K562 (cell line): ENCODE measurements around the gene HSPB1. TPM values are rescaled to one million over a fixed set of nuclear protein-coding genes. Genes with fewer than 3 reads are reported as not detected.
A peak's percentile ranks its signal among the peaks of the same experiment; 100 is the strongest.

ENCODE experiments used
- BRCA1 ChIP-seq, 2 experiments: fragments of 450-650 bp in 1 of 2; sonication (generic) in 1 of 2; formaldehyde crosslinking in 1 of 2; IDR thresholded peaks; 2 replicates each; pipeline versions ENCODE4 v1.5.0 to v1.6.1; 2017 to 2020; ENCODE audit warnings: mild to moderate bottlenecking in 1 of 2, missing genetic modification reagents in 1 of 2
- CHCHD3 ChIP-seq: fragments of 250-450 bp; sonication (Bioruptor Pico); IDR thresholded peaks from 2 replicates; pipeline ENCODE4 v2.1.2; 2022; ENCODE audit warnings: mild to moderate bottlenecking
- CTCFL ChIP-seq: IDR thresholded peaks from 2 replicates; pipeline ENCODE4 v1.6.1; 2011; ENCODE audit warnings: borderline replicate concordance, low read depth, mild to moderate bottlenecking, moderate library complexity, low read length; ENCODE audit not compliant: insufficient read depth, poor library complexity, severe bottlenecking
- DMBX1 ChIP-seq: fragments of 250-450 bp; sonication (Bioruptor Pico); IDR thresholded peaks from 2 replicates; pipeline ENCODE4 v1.8.0; 2022; ENCODE audit warnings: inconsistent platforms, mild to moderate bottlenecking, moderate library complexity, borderline replicate concordance
- FOXK1 ChIP-seq: sonication (generic); formaldehyde crosslinking; IDR thresholded peaks from 2 replicates; pipeline ENCODE4 v1.8.0; 2022; ENCODE audit warnings: missing genetic modification reagents, mild to moderate bottlenecking, borderline replicate concordance
- MCM2 ChIP-seq: fragments of 450-650 bp; IDR thresholded peaks from 2 replicates; pipeline ENCODE4 v1.6.1; 2017; ENCODE audit warnings: low read depth, mild to moderate bottlenecking
- MCM7 ChIP-seq, 2 experiments: fragments of 450-650 bp; IDR thresholded peaks; 2 replicates each; pipeline ENCODE4 v1.6.1; 2016 to 2018
- MEF2A ChIP-seq: IDR thresholded peaks from 2 replicates; pipeline ENCODE4 v1.6.1; 2011; ENCODE audit warnings: low read depth, mild to moderate bottlenecking, low read length, moderate library complexity; ENCODE audit not compliant: control insufficient read depth
- MTA1 ChIP-seq: fragments of 450-650 bp; IDR thresholded peaks from 2 replicates; pipeline ENCODE4 v1.6.1; 2017; ENCODE audit warnings: borderline replicate concordance
- PKNOX1 ChIP-seq: fragments of 450-650 bp; IDR thresholded peaks from 2 replicates; pipeline ENCODE4 v1.6.1; 2016
- RBM34 ChIP-seq: fragments of 200-400 bp; formaldehyde crosslinking; IDR thresholded peaks from 2 replicates; pipeline ENCODE4 v1.6.1; 2018; ENCODE audit warnings: low read length, borderline replicate concordance; ENCODE audit not compliant: insufficient read depth
- SIN3B ChIP-seq: fragments of 450-650 bp; IDR thresholded peaks from 2 replicates; pipeline ENCODE4 v1.6.1; 2017; ENCODE audit warnings: low read depth, mild to moderate bottlenecking, moderate library complexity
- SIRT6 ChIP-seq: IDR thresholded peaks from one replicate; pipeline ENCODE4 v1.6.1; 2012; ENCODE audit warnings: low read depth, mild to moderate bottlenecking, control low read depth, inconsistent platforms, low read length, moderate library complexity
- SMARCC2 ChIP-seq: fragments of 450-650 bp; IDR thresholded peaks from 2 replicates; pipeline ENCODE4 v1.6.1; 2017; ENCODE audit warnings: antibody characterized with exemption, moderate library complexity, mild to moderate bottlenecking, low read depth
- THRAP3 ChIP-seq: fragments of 450-650 bp; IDR thresholded peaks from 2 replicates; pipeline ENCODE4 v1.6.1; 2016; ENCODE audit warnings: mild to moderate bottlenecking, inconsistent platforms, borderline replicate concordance
- ZBTB17 ChIP-seq: fragments of 450-650 bp; formaldehyde crosslinking; IDR thresholded peaks from 2 replicates; pipeline ENCODE4 v1.4.0; 2020; ENCODE audit warnings: mild to moderate bottlenecking
- ZBTB8A ChIP-seq: fragments of 450-650 bp; IDR thresholded peaks from 2 replicates; pipeline ENCODE4 v1.6.1; 2018; ENCODE audit warnings: mild to moderate bottlenecking, moderate library complexity; ENCODE audit not compliant: partially characterized antibody
- ZKSCAN8 ChIP-seq: fragments of 200-800 bp; sonication (Bioruptor generic); IDR thresholded peaks from 2 replicates; pipeline ENCODE4 v1.6.1; 2016; ENCODE audit warnings: missing genetic modification characterization, missing compliant biosample characterization
- ZNF324 ChIP-seq: fragments of 250-450 bp; sonication (Bioruptor Pico); IDR thresholded peaks from 2 replicates; pipeline ENCODE4 v1.4.0; 2020; ENCODE audit warnings: mild to moderate bottlenecking
- ZNF592 ChIP-seq: fragments of 450-650 bp; IDR thresholded peaks from 2 replicates; pipeline ENCODE4 v1.6.1; 2017; ENCODE audit warnings: antibody characterized with exemption, mild to moderate bottlenecking
- ZNF778 ChIP-seq: fragments of 450-650 bp; formaldehyde crosslinking; IDR thresholded peaks from 2 replicates; pipeline ENCODE4 v1.4.0; 2020; ENCODE audit warnings: mild to moderate bottlenecking, moderate library complexity
- ZSCAN29 ChIP-seq: fragments of 450-650 bp; IDR thresholded peaks from 2 replicates; pipeline ENCODE4 v1.6.1; 2017
- polyA plus RNA-seq, 8 experiments: library from polyadenylated mRNA; depleted of rRNA in 4 of 8; stranded (reverse) in 5 of 8; unstranded in 3 of 8; fragments of >200 nt; fragmentation: Nextera tagmentation in 2 of 8; fragmentation: Illumina TruSeq in 1 of 8; extraction: Ambion mirVana in 2 of 8; extraction: Trizol in 1 of 8; gene quantifications; 2 replicates each; pipeline versions ENCODE4 v1.2.1 to v1.2.3, GENCODE V29; 2011 to 2014; ENCODE audit warnings: inconsistent platforms in 1 of 8, missing spikeins in 1 of 8
- total RNA-seq, 7 experiments: library from RNA; depleted of rRNA in 6 of 7; stranded (reverse); fragments of >200 nt in 6 of 7; fragmentation: Illumina TruSeq in 2 of 7; extraction: Trizol in 2 of 7; gene quantifications; 2 replicates each; pipeline versions ENCODE4 v1.2.1 to v1.2.3, GENCODE V29; 2011 to 2021; ENCODE audit warnings: low replicate concordance in 1 of 7

HSPB1 gene
- total and polyA plus RNA-seq, 9 of the 15 experiments (the other 6 are each of a cell fraction or from before 2014, with no cell fraction given), result 27.1 to 522 (median 138) TPM

- TF ChIP-seq CTCFL (no peak), ZNF778 (CRISPR knock-in tag) (no peak), FOXK1 (CRISPR knock-in tag) (no peak), BRCA1 (IDR thresholded peaks at IDR 0.05) (no peak), BRCA1 (CRISPR knock-in tag; IDR thresholded peaks at IDR 0.05) (no peak), MCM7 (IDR thresholded peaks at IDR 0.05) (no peak), SIRT6 (no peak), ZNF592 (peak; percentile 65; the same call in 1 of the 2 replicates), ZBTB8A (no peak), ZNF324 (CRISPR knock-in tag) (no peak), RBM34 (no peak), SIN3B (no peak), CHCHD3 (CRISPR knock-in tag) (no peak), PKNOX1 (peak; percentile 97), THRAP3 (no peak), MTA1 (no peak), ZSCAN29 (no peak), DMBX1 (CRISPR knock-in tag) (no peak), MCM2 (no peak), SMARCC2 (no peak), ZKSCAN8 (no peak), ZBTB17 (CRISPR knock-in tag) (0 out of 2 replicates have a peak, but pooled peaks have one; percentile 37), MEF2A (no peak)
Measured at GRCh38 chr7:76294344-76295024, 8.0 kb upstream of the HSPB1 start (continued).
